ENCODE data around the gene F9. TPM values are rescaled to one million over a fixed set of nuclear protein-coding genes. Genes with fewer than 3 reads are reported as not detected.

The F9 gene
- total RNA-seq, 1 experiment from 2014 or later = not detected

DNA sequence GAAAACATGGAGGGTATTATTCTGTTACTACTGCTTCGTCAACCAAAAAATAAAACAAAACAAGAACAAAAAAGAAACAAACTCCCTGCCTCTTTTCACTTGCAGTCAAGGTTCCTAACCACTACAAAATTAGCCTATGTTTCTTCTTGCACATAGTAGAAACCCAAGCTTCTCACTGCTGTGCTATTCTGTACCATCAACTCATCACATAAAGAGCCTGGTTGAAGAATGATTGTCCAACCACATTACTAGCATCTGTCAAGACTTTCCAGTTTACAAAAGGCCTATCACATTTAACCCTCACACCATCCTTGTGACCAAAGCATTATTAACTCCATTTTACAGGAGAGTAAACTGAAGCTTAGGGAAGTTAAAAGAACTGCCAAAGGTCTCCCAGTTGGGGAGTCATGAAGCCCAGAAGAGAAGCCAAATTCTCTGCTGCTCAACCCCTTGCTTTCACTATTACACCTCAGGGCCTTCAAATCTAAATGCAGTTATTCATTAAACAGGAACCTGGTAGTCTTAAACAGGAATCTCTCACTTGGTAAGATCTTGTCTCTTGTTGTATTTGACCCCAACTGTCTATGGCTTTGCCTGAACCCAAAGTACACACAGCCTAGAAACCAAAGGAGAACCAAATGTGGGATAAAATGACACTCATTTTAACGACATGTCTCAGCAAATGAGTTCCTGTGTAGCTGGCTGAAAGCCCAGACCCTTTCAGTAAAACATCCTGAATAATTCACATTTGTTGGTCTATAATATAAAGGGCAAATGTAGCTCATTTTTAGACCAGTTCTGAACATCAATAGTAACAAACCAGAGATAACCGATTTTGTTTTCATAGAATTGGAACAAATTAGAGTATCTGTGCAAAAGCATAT lies 8.6 kb downstream of the F9 start:
- H3K36me3 ChIP-seq (ENCODE audit: control insufficient read depth, insufficient read depth, low read length) = no peaks in the 10 kb centered on the region
- H3K27ac Mint-ChIP-seq (ENCODE audit: unreplicated experiment) = no peak overlapping the region
- H3K27me3 ChIP-seq (replicated peaks; ENCODE audit: control insufficient read depth, insufficient read depth, low read length) = no peaks in the 10 kb centered on the region
- BruUV-seq (replicated peaks) = no TSS peak
- H3K4me3 Mint-ChIP-seq (ENCODE audit: unreplicated experiment) = no peak overlapping the region
- H3K4me1 ChIP-seq = no peaks in the 10 kb centered on the region
- TF ChIP-seq, protein P1, sequence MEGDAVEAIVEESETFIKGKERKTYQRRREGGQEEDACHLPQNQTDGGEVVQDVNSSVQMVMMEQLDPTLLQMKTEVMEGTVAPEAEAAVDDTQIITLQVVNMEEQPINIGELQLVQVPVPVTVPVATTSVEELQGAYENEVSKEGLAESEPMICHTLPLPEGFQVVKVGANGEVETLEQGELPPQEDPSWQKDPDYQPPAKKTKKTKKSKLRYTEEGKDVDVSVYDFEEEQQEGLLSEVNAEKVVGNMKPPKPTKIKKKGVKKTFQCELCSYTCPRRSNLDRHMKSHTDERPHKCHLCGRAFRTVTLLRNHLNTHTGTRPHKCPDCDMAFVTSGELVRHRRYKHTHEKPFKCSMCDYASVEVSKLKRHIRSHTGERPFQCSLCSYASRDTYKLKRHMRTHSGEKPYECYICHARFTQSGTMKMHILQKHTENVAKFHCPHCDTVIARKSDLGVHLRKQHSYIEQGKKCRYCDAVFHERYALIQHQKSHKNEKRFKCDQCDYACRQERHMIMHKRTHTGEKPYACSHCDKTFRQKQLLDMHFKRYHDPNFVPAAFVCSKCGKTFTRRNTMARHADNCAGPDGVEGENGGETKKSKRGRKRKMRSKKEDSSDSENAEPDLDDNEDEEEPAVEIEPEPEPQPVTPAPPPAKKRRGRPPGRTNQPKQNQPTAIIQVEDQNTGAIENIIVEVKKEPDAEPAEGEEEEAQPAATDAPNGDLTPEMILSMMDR (IDR thresholded peaks at IDR 0.05; ENCODE audit: insufficient read depth in 1 of 2, low read depth in 1 of 2, low read length in 1 of 2, severe bottlenecking in 1 of 2, unreplicated experiment in 1 of 2) = no peak
- peaks cover 4% of the 10 kb centered on the region for H3K27me3 Mint-ChIP-seq (ENCODE audit: insufficient read depth, unreplicated experiment)
- ChIA-PET CTCF (no interaction called here), POLR2A (no interaction called here)
- H3K9me3 Mint-ChIP-seq (ENCODE audit: unreplicated experiment) = no peaks in the 10 kb centered on the region
- DNase-seq = no peak
- no peaks in the 10 kb centered on the region for H3K36me3 Mint-ChIP-seq (ENCODE audit: insufficient read depth, unreplicated experiment)
- H3K4me3 ChIP-seq (ENCODE audit: low read depth, low read length) = no peak overlapping the region
- no peaks in the 10 kb centered on the region for H3K4me1 Mint-ChIP-seq (ENCODE audit: low read depth, unreplicated experiment)
- H3K9me3 ChIP-seq = no peaks in the 10 kb centered on the region
- intact Hi-C loops (cut with micrococcal nuclease; ENCODE audit: unreplicated experiment) = no loop called here

DNA sequence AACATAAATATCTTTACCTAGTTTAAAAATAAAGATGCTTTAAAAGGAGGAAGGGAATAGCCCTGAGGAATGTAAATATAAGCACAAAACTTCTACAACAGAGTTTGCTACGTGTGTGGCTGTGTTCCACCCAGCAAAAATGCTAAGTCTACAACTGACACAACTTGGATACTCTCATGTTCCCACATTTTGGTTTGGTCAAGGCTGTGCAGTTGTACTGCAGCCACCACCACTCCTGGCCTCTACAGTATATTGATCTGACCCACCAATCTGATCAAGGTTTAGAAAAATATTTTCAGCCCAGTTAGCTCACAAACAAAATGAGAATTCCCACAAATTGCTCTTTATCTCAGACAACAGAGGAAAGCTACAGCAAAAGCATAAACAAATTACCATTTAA lies 12.1 kb downstream of the F9 start:
- no peak for DNase-seq
- intact Hi-C loops (cut with micrococcal nuclease; ENCODE audit: unreplicated experiment) = no loop called here
- Mint-ChIP-seq H3K27ac (ENCODE audit: unreplicated experiment) (no peak overlapping the region), H3K4me1 (ENCODE audit: low read depth, unreplicated experiment) (no peaks in the 10 kb centered on the region), H3K27me3 (ENCODE audit: insufficient read depth, unreplicated experiment) (no peaks in the 10 kb centered on the region), H3K36me3 (ENCODE audit: insufficient read depth, unreplicated experiment) (no peaks in the 10 kb centered on the region), H3K9me3 (ENCODE audit: unreplicated experiment) (no peaks in the 10 kb centered on the region), H3K4me3 (ENCODE audit: unreplicated experiment) (no peak overlapping the region)
- Histone ChIP-seq H3K36me3 (ENCODE audit: control insufficient read depth, insufficient read depth, low read length) (no peaks in the 10 kb centered on the region), H3K27me3 (replicated peaks; ENCODE audit: control insufficient read depth, insufficient read depth, low read length) (no peaks in the 10 kb centered on the region), H3K4me1 (no peaks in the 10 kb centered on the region), H3K4me3 (ENCODE audit: low read depth, low read length) (no peak overlapping the region), H3K9me3 (no peaks in the 10 kb centered on the region)
- CTCF ChIA-PET = no interaction called here
- POLR2A ChIA-PET = no interaction called here
- TF ChIP-seq, protein P1 (IDR thresholded peaks at IDR 0.05; ENCODE audit: insufficient read depth in 1 of 2, low read depth in 1 of 2, low read length in 1 of 2, severe bottlenecking in 1 of 2, unreplicated experiment in 1 of 2) = no peak
- BruUV-seq (replicated peaks) = no TSS peak

DNA sequence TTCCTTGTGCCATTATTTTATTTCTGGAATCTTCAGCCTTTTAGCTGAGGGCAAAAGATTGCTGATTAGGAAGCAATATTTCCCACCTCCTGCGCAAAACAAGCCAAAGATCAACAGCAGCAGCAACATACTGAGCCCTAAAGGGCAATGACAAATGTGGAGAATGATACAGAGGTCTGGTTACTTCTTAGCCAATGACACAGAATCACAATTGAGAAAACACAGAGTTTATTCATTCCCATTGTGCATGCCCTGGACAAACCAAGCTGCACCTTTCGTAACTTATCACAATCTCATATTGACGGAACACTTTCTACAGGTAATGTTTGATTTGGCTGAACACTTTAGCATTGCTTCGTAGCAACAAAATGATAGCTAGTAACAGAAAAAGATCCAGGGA lies 13.4 kb downstream of the F9 start:
- Mint-ChIP-seq H3K36me3 (ENCODE audit: insufficient read depth, unreplicated experiment) (no peaks in the 10 kb centered on the region), H3K27me3 (ENCODE audit: insufficient read depth, unreplicated experiment) (no peaks in the 10 kb centered on the region), H3K27ac (ENCODE audit: unreplicated experiment) (no peak overlapping the region), H3K9me3 (ENCODE audit: unreplicated experiment) (no peaks in the 10 kb centered on the region), H3K4me3 (ENCODE audit: unreplicated experiment) (no peak overlapping the region), H3K4me1 (ENCODE audit: low read depth, unreplicated experiment) (no peaks in the 10 kb centered on the region)
- TF ChIP-seq, protein P1 (IDR thresholded peaks at IDR 0.05; ENCODE audit: insufficient read depth in 1 of 2, low read depth in 1 of 2, low read length in 1 of 2, severe bottlenecking in 1 of 2, unreplicated experiment in 1 of 2) = no peak
- Histone ChIP-seq H3K27me3 (replicated peaks; ENCODE audit: control insufficient read depth, insufficient read depth, low read length) (no peaks in the 10 kb centered on the region), H3K4me3 (ENCODE audit: low read depth, low read length) (no peak overlapping the region), H3K9me3 (no peaks in the 10 kb centered on the region), H3K36me3 (ENCODE audit: control insufficient read depth, insufficient read depth, low read length) (no peaks in the 10 kb centered on the region), H3K4me1 (no peaks in the 10 kb centered on the region)
- BruUV-seq (replicated peaks) = no TSS peak
- intact Hi-C loops (cut with micrococcal nuclease; ENCODE audit: unreplicated experiment) = no loop called here
- no peak for DNase-seq
- ChIA-PET CTCF (no interaction called here), POLR2A (no interaction called here)
